Islet of Langerhans (tissue), 1 donor: ENCODE data around the gene CRY2.
A peak's percentile ranks its signal among the peaks of the same experiment; 100 is the strongest.

ENCODE experiments used
- FAIRE-seq: peaks from one replicate; lab custom pipeline; 2011; peaks lifted over from hg19 to GRCh38; lab: Jason Lieb, UNC

CRY2 gene

GRCh38 chr11:45848654-45849081 is 1.4 kb downstream of the CRY2 start:
- no peak for FAIRE-seq

DNA sequence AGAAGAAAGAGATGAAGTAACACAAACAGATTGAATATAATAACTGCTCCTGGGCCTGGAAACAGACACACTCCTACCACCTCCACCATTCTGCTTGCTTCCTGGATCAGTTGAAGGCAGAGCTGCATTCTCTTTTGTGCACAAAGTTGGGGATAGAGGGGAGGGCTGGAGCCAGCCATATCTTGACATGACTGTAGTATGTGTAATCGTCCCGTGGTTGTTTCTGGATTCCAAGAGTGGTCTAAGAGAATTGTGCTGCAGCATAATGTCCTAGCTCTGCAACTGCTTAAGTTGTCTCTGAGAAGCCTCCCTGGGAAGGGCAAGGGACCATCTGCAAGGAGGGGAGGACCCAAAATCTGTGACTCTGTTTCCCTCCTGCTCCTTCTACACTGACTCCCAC is 3.2 kb downstream of the CRY2 start:
- no peak for FAIRE-seq

GRCh38 chr11:45851228-45851627 is 4.0 kb downstream of the CRY2 start:
- no peak for FAIRE-seq

DNA sequence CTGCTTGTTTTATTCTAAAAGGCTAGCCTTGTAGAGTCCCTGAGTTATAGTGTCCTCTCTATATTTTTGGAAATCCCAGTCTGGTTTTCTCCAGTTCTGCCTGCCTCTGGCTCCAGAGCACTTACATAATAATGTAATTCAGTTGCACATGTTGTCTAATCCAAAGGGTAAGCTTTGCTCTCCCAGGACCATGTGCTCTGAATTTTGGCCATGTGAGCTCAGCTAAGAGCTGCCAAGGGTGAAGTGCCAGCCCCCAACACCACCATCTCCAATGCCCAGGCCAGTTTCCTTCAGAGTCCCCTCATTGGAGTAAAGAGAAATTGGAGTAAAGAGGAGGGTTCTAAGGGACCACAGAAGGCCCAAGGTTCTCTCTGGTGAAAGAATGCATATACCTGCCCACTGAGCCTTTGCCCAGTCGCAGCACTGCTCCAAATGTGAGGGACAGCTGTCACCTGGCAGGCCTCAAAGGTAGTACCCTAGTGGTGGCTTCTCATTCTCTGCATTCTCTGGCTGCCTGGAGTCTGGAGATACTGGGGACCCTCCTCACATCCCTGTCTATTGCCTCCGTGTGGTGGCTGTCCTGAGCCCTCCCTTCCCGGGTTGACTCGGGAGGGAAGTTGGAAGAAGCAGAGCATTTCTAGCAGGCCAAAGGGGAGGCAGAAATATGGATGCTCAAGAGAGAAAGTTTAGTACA is 4.9 kb downstream of the CRY2 start:
- no peak for FAIRE-seq

DNA sequence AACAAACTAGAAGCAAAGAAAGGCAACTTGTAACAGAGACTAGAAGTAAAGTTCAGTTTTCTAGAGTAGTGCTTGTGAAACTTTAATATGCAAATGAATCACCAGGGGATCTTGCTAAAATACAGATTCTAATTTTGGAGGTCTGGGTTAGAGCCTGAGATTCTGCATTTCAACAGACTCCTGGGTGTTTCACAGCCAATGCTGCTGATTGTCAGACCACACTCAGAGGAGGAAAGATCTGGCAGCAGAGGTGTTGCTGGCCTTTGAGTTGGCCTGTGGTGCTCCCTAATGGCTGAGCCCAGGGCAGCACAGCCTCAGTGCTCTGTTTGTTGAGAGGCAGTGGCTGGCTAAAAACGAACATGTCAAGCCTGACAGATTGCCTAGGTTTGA is 5.4 kb downstream of the CRY2 start:
- FAIRE-seq: no peak

GRCh38 chr11:45853332-45854219 is 6.3 kb downstream of the CRY2 start:
- FAIRE-seq: no peak

GRCh38 chr11:45855308-45855707 is 8.0 kb downstream of the CRY2 start:
- FAIRE-seq: no peak

DNA sequence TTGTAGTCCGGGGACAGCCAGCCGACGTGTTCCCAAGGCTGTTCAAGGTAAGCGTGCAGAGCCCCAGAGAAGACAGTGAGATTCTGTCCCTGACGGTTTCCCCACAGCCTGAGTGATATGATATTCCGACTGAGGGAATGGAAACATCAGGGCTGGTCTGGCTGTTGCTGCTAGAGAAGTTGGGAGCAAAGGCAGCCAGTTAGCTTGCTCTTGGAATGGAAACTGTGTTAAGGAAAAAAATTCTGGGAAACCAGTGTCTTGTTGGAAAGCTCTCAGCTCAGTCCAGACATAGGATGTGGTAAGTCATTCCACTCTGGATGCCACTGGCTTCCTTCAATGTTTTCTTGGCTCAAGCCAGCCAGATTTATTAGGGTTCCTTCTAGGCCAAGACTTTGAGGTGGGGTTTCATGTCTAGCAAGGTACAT is 8.8 kb downstream of the CRY2 start:
- no peak for FAIRE-seq

DNA sequence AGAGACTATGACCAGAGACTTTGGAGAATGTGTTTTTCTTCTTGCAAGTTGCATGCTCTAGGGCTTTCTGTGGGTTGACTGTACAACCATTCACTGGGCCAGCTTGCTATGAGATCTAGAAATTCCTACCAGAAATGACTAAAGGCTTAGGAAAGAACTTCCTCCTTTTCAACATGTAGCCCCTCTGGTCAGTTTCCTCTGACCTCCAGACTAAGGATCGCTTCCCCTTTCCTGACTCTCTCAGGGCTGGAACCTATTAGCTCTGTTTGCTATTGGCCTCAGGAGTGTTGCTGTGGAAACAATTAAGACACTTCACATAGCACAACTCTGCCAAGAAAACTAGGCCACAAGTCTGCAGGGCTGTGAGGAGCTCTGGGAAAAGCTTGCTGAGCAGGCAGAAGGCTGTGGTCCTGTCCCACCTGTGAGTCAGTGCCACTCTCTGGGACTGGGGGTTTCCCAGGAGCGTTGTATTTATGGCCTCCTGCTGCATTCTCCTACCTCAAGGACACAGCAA is 10.7 kb downstream of the CRY2 start:
- FAIRE-seq: peak; percentile 72

- FAIRE-seq: no peak
Measured at GRCh38 chr11:45858751-45859398, 11.6 kb downstream of the CRY2 start.

GRCh38 chr11:45859661-45860140 is 12.4 kb downstream of the CRY2 start:
- FAIRE-seq: no peak

DNA sequence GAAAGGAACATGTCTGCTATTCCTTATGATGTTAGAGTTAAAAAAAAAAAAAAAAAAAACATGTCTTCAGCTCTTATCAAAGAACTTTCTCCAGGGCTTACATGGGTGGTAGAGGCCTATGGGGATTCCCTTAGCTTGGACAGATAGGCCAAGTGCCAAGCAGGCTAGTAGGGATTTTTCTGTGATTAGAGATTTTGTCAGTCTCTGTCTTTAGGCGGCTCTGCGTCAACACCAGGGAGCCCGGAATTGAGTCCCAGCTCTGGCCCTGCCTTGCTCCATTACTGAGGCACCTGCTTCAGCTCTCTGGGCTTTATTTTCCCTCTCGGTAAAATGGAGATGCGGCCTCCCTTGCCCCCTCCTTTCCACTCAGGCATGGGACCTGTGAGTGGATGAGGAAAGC is 13.1 kb downstream of the CRY2 start:
- FAIRE-seq: no peak

- FAIRE-seq: no peak
Measured at GRCh38 chr11:45860764-45861510, 13.7 kb downstream of the CRY2 start.

GRCh38 chr11:45864041-45864440 is 16.8 kb downstream of the CRY2 start:
- FAIRE-seq: no peak

DNA sequence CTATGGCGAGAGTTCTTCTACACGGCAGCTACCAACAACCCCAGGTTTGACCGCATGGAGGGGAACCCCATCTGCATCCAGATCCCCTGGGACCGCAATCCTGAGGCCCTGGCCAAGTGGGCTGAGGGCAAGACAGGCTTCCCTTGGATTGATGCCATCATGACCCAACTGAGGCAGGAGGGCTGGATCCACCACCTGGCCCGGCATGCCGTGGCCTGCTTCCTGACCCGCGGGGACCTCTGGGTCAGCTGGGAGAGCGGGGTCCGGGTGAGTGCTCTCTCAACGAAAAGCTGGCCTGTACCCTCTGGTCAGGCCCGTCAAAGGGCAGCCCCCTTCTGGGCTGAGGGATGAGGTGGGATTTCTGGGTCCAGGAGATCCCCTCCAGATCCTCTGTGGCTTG is 22.3 kb downstream of the CRY2 start:
- FAIRE-seq: no peak

GRCh38 chr11:45870706-45871105 is 23.4 kb downstream of the CRY2 start:
- no peak for FAIRE-seq

- no peak for FAIRE-seq
Measured at GRCh38 chr11:45871638-45872037, 24.4 kb downstream of the CRY2 start.

GRCh38 chr11:45872651-45873356 is 25.5 kb downstream of the CRY2 start:
- no peak for FAIRE-seq

DNA sequence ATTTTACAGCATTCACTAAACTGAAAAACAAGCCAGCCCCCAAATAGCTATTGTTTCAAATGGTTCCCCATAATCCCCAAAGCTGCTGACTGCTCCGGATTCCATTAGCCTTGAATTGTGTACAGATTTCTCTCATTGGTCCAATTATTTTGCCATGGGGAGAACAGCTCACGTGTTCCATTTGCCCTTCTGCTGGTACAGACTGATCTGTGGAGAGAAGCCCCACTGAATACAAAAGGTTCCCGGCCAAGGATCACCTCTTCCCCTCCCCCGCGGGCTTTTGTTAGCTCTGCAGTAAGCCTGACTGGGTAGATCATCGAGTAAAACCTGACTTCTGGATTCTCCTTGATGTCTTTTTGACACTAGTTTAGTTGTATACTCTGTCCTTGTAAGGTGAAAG is 29.1 kb downstream of the CRY2 start:
- FAIRE-seq: no peak

DNA sequence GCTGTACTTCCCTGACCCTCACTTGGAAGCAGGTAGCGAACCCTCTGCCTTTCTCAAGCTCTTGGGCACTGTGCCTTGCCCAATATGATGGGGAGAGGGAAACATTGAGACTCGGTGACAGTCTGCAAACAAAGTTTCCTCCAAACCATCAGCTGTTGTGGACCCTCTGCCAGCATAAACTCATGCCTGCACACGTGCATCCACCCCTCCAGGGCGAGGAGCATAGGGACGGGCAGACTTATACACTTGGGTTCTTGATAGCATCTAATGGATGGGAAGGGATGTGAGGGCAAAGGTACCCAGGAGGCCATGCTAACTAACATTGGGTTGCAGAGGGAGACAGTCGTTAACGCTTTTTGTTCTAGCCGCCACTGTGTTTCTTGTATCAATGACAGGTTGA is 29.9 kb downstream of the CRY2 start:
- no peak for FAIRE-seq

DNA sequence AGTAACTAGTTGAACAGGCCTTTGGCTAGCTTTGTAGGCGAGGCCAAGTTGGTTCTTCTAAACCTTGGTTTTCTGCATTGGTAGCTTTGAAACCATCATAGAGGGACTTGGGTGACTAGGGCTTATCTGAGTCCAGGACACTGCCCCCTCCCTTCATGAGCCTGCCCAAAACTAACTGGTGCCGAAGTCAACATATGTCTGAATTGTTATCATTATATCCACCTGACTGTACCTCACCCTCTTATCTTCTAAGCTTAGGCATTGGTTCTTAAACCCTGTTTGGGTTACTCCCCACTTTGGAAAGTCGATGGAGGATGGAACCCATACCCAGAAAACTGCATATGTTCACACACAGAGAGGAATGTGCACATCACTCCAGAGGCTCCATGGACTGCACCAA is 30.6 kb downstream of the CRY2 start:
- FAIRE-seq: no peak
